Stimulated activated CD8-positive, alpha-beta memory T cell treated with anti-CD3 and anti-CD28 coated beads, Interleukin-4, amount 100 ng/mL, for 4 hours (primary cell): ENCODE measurements around the gene AOC2.
"Not testable (repeated sequence)": the region's sequence is repeated elsewhere in the genome, so short reads cannot be mapped to it uniquely, and the experiment has no call there.

ENCODE experiments used
- DNase-seq, 2 donors: peaks; one replicate each; pipeline ENCODE4 v3.0.0-alpha.2; 2020; ENCODE audit warnings: low read depth in 2 of 2, low spot score in 1 of 2

AOC2 gene

DNA sequence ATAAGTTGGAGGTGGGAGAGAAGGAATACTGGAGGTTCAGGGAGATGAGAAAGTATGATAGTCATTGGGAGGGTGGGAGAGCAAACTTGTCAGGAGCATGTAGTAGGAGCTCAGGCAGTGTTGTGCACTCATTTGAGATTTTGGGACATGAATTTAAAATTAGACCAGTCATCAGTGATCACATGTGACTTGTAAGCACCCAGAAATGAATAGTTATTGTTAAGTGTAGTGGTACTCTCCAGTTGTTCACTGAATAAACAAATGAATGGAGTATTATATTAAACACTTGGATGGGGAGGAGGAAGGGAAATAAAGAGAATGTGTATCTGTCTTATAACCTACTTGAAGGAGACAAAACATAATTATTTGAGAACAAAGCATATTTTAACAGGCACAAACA lies 13.4 kb upstream of the AOC2 start:
- DNase-seq: no peak

DNA sequence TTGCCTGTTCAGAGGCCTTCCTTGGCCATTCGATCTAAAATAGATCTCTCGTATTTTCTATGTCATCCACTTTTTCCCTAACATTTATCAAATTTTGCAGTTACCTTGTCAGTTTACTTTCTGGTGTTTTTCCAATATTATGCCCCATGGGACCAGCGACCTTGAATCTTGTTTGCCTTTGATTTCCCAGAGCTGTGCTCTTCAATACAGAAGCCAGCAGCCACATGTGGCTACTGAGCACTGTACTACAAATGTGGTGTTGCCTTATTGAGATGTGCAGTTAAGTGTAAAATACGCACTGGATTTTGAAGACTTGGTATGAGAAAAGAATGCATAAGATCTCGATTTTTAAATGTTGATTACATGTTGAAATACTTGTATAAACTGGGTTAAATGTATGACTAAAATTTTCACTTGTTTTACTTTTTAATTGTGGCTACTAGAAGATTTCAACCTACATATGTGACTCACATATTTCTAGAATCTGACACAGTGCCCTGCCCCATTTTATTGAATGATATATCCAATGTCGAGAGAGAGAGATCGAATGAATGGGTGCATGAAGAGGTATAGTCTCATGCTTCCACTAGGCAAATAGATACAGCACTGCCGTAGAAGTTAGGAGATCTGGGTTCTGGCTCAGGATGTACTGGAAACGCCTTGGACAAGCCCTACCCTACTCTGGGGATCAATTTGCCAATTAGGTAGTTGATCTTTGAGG lies 12.0 kb upstream of the AOC2 start:
- DNase-seq: no peak

DNA sequence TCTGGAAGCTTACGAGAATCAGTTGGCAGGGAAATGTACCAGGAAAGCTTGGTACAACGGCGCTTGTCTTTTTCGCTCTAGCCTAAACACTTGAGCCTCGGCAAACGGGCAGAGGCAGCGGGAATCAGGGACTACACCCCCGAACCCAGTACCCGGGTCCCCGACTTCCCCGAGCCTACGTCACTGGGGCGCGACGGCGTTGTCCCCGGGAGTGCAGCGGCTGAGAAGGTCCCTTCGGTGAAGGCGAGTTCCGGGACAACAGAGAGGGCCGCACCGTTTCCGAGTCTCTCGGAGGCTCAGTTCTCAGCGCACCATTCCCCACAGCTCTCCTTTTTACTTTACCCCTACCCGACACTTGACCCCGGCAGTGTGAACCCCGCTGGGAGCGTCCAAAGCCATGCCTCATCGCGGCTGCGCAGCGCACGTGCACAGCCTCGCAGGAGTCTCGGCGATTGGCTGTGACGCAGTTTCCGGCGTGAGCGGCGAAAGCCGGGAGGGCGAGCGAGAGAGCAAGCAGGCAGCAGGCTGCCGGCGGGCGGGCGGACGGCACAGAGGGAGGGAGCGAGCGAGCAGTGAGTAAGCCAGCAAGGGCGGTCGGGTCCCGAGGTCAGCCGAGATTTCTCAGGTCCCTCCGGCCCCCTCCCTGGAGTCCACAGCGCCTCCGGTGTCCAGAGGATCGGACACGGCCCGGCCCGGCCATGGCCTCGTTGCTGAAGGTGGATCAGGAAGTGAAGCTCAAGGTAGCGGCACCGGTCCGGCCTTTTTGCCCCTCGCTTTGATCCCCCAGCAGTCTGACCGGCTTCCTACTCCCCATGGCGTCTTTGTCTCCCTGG lies 11.2 kb upstream of the AOC2 start, which contains the start of gene PSME3:
Gene PSME3 (plus strand): TSS at position 464 of the 833 bp plus-strand sequence. CDS start 235 bp downstream, at position 699.
- peak; percentile 78 to 86 for DNase-seq

DNA sequence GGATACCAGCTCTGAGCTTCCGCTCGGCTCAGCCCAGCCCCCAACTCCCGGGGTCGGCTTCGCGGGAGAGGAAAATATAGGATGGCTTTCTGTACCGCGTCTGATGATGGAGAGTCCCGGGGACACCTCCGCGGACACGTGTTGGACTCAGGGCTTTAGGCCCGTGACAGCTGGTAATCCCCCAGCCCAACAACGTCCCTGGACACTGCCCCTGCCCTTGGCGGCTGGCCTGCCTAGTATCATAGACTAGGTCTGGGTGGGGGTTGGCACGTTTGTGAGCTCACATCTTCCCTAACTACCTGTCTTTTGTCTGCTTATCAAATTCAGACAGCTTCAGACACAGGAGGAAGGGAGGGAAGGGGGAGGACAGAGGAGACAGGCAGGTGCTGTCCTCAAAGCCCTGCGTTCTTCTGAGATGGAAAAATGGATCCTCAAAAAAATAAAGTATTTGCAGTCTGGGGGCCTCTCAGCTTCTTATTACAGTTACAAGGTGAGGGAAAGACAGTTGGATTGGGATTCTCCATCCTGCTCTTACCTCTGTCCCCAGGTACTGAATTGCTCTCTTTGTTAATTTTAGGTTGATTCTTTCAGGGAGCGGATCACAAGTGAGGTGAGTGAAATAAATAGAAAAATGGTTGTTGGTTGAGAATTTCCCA lies 10.5 kb upstream of the AOC2 start:
- no peak for DNase-seq

DNA sequence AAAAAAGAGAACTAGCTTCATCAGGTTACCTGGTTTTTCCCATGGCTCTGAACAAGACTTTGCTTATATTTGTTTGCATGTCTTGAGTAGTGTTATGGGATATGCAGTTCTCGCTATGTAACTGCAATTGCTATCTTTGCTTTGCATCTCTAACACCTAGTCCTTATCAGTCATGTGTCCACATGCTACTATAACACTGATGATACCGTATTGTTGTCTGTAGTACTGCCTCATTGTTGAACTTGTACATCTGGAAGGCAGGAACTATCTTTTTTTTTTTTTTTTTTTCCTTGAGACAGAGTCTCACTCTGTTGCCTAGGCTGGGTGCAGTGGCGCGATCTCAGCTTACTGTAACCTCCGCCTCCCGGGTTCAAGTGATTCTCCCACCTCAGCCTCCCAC lies 8.6 kb upstream of the AOC2 start:
- no peak for DNase-seq

DNA sequence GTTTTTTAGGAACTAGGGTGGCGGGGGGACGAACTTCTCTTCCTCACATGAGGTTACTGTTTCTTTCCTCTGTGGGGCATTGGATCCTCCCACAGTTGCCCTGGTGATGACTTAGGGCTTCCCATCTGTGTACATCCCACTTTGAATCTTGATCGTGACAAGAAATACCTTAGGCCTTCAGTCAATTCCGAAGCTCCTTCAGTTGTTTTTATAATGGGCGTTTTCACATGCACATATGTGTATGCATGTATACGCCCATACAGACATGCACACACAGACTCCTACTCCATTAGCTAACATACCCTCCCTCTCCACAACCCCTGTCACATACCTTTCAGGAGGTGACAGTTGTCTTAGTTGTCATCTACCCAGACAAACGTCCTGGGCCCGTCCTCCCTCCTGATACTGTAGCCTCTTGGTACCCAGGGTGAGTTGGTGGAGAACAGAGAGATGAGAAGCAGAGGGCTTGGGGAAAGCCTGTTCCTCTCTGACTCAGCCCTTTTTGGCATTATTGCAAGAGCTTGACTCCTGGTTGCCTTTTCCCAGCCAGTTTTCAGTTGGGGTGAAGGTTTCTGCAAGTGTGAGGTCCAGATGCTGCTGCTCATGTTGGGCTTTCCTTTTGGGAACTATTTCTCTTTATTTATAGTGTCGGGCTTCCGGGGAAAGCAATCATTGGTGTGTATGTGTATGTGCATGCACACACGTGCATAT lies 2.2 kb upstream of the AOC2 start:
- DNase-seq: no peak

GRCh38 chr17:42843358-42843934 lies 934 bp upstream of the AOC2 start:
- DNase-seq: no peak

DNA sequence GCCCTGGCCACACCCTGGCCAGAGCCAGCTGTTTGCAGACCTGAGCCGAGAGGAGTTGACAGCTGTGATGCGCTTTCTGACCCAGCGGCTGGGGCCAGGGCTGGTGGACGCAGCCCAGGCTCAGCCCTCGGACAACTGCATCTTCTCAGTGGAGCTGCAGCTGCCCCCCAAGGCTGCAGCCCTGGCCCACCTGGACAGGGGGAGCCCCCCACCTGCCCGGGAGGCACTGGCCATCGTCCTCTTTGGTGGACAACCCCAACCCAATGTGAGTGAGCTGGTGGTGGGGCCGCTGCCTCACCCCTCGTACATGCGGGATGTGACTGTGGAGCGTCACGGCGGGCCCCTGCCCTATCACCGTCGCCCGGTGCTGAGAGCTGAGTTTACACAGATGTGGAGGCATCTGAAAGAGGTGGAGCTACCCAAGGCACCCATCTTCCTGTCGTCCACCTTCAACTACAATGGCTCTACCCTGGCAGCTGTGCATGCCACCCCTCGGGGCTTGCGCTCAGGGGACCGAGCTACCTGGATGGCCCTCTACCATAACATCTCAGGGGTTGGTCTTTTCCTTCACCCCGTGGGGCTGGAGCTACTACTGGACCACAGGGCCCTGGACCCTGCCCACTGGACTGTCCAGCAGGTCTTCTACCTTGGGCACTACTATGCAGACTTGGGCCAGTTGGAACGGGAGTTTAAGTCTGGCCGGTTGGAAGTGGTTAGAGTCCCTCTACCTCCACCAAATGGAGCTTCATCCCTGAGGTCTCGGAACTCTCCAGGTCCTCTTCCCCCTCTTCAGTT lies 578 bp downstream of the AOC2 start:
- no peak for DNase-seq

GRCh38 chr17:42845556-42845917 lies 1.2 kb downstream of the AOC2 start:
- DNase-seq: no peak

- DNase-seq: no peak
Observed at GRCh38 chr17:42845918-42846593, 1.7 kb downstream of the AOC2 start.

DNA sequence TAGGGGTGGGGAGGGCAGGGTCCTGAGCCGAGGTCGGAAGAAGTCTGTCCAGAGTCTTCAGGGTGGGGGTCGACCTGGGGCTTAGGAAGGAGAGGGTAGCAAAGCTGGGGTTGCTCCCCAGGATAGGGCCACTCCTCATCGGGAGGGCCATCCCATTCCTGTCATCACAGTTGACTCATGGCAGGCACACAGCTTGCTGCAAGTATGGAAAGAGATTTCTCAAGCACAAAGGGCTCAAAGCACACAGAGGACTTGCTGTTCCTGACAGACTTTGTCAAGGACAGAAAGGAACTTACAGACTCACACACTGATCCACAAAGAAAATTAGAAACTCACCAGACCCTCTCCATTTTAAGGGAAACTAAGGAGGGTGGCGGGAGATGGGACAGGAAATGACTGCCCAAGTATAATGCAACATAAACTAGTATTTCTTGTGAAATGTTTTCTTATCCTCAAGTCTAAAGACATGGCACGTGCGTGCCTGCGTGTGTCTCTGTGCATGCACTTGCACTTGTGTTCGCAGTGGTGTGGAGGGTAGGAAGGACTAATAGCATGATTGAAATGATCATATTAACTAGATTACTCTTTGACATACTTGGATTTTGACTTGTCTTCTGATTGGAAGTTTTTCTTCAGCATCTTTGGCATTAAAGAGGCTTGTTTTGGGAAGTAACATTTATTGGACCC lies 2.4 kb downstream of the AOC2 start:
- no peak for DNase-seq

DNA sequence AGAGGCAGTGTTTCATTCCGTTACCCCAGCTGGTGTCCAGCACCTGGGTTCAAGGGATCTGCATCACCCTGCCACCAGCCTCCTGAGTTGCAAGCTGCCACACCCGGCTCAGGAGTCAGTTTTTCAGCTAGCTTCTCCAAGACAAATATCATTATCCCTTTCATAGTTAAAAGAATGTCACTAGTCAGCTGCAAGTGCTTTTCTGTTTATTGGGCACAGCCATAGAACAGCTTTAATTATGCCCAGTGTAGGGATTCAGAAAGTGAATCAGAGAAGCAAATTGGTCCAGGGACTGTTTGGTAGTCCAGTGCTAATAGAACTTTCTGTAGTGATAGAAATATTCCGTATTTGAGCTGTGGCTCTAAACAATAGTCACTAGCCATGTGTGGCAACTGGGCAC lies 3.7 kb downstream of the AOC2 start:
- no peak for DNase-seq

GRCh38 chr17:42849031-42849430 lies 4.7 kb downstream of the AOC2 start:
- DNase-seq: no peak

DNA sequence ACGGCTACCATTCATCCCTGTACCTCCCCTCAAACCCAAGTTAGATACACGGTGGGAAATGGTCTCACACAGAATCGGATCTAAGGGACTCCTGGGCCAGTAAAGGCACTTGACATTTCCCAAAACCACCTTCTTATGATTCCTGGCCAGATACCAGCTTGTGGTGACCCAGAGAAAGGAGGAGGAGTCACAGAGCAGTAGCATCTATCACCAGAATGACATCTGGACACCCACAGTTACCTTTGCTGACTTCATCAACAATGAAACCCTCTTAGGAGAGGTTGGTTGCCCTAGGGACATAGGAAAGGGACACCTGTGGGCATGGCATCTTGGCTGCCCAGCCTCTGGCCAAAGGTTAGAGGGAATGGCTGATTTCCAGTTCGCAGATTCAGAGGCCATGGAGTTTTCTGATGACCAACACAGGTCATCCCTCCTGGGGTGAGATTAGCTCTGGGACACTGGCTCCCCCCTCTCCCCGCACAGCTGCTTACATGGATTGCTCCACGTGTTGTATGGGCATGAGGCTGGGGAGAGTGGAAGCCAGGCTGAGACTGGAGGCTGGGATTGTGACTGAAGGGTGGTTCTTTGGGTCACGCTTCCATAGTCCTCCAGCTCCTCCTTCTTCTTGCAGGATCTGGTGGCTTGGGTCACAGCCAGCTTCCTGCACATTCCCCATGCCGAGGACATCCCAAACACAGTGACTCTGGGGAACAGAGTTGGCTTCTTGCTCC lies 5.2 kb downstream of the AOC2 start:
- no peak for DNase-seq

GRCh38 chr17:42850954-42851353 lies 6.6 kb downstream of the AOC2 start, which contains the start of gene AOC3:
Gene AOC3, plus strand, starts transcription at chr17:42851199. Its CDS starts 145 bp downstream, at chr17:42851344.
- no peak for DNase-seq

DNA sequence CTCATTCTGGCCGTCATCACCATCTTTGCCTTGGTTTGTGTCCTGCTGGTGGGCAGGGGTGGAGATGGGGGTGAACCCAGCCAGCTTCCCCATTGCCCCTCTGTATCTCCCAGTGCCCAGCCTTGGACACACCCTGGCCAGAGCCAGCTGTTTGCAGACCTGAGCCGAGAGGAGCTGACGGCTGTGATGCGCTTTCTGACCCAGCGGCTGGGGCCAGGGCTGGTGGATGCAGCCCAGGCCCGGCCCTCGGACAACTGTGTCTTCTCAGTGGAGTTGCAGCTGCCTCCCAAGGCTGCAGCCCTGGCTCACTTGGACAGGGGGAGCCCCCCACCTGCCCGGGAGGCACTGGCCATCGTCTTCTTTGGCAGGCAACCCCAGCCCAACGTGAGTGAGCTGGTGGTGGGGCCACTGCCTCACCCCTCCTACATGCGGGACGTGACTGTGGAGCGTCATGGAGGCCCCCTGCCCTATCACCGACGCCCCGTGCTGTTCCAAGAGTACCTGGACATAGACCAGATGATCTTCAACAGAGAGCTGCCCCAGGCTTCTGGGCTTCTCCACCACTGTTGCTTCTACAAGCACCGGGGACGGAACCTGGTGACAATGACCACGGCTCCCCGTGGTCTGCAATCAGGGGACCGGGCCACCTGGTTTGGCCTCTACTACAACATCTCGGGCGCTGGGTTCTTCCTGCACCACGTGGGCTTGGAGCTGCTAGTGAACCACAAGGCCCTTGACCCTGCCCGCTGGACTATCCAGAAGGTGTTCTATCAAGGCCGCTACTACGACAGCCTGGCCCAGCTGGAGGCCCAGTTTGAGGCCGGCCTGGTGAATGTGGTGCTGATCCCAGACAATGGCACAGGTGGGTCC lies 7.2 kb downstream of the AOC2 start:
- DNase-seq: not testable (repeated sequence)

DNA sequence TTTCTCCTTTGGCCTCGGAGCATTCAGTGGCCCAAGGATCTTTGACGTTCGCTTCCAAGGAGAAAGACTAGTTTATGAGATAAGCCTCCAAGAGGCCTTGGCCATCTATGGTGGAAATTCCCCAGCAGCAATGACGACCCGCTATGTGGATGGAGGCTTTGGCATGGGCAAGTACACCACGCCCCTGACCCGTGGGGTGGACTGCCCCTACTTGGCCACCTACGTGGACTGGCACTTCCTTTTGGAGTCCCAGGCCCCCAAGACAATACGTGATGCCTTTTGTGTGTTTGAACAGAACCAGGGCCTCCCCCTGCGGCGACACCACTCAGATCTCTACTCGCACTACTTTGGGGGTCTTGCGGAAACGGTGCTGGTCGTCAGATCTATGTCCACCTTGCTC lies 8.0 kb downstream of the AOC2 start:
- no peak for DNase-seq
